DND-41 (cell line): ENCODE results near the gene ABCG5.

ENCODE experiments used
- ATAC-seq: fragments of 200-7000 bp; cut with Tn5 transposase; 3 replicates; pipeline ENCODE4 v1.9.1; 2021; ENCODE audit warnings: low read depth; ENCODE audit not compliant: insufficient read depth
- DNase-seq: peaks from one replicate; pipeline ENCODE4 v3.0.0-alpha.2; 2020
- H2AFZ ChIP-seq: 2 replicates; pipeline ENCODE4 v1.6.0; 2012; ENCODE audit warnings: low read depth, low read length
- H3K27ac ChIP-seq: 2 replicates; pipeline ENCODE4 v1.5.1; 2012; ENCODE audit warnings: low read length, inconsistent platforms
- H3K27me3 ChIP-seq: fragments of 200-600 bp; sonication (generic); 2 replicates; pipeline ENCODE4 v1.6.0; 2012; ENCODE audit warnings: low read length, mild to moderate bottlenecking, inconsistent platforms; ENCODE audit not compliant: insufficient read depth, poor library complexity
- H3K36me3 ChIP-seq: 2 replicates; pipeline ENCODE4 v1.5.1; 2012; ENCODE audit warnings: low read length, inconsistent platforms; ENCODE audit not compliant: insufficient read depth
- H3K4me1 ChIP-seq: 2 replicates; pipeline ENCODE4 v1.5.1; 2012; ENCODE audit warnings: mild to moderate bottlenecking, low read length; ENCODE audit not compliant: insufficient read depth
- H3K4me2 ChIP-seq: 2 replicates; pipeline ENCODE4 v1.6.0; 2012; ENCODE audit warnings: mild to moderate bottlenecking, moderate library complexity, low read length, inconsistent platforms; ENCODE audit not compliant: insufficient read depth
- H3K4me3 ChIP-seq, 2 experiments: fragments of 200-600 bp in 1 of 2; shearing (Covaris generic) in 1 of 2; 2 replicates each; pipeline ENCODE4 v1.5.1; 2012 to 2016; ENCODE audit warnings: inconsistent platforms in 2 of 2, low read length in 2 of 2, mild to moderate bottlenecking in 2 of 2, low read depth in 1 of 2, moderate library complexity in 1 of 2
- H3K79me2 ChIP-seq: 2 replicates; pipeline ENCODE4 v1.6.0; 2012; ENCODE audit warnings: low read length, inconsistent platforms; ENCODE audit not compliant: insufficient read depth
- H3K9ac ChIP-seq: 2 replicates; pipeline ENCODE4 v1.6.0; 2012; ENCODE audit warnings: low read depth, mild to moderate bottlenecking, inconsistent platforms, low read length, moderate library complexity
- H3K9me3 ChIP-seq: 2 replicates; pipeline ENCODE4 v1.5.1; 2012; ENCODE audit warnings: low read length, moderate library complexity, mild to moderate bottlenecking, inconsistent platforms; ENCODE audit not compliant: insufficient read depth, severe bottlenecking
- H4K20me1 ChIP-seq: 2 replicates; pipeline ENCODE4 v1.6.0; 2012; ENCODE audit warnings: low read length; ENCODE audit not compliant: insufficient read depth
- CTCF ChIP-seq: IDR thresholded peaks from 2 replicates; pipeline ENCODE4 v1.5.1; 2012; ENCODE audit warnings: borderline replicate concordance, low read length, moderate library complexity, mild to moderate bottlenecking; ENCODE audit not compliant: poor library complexity, severe bottlenecking; ENCODE audit errors: extremely low read depth
- EZH2 ChIP-seq: IDR thresholded peaks from 3 replicates; pipeline ENCODE4 v1.6.1; 2012; ENCODE audit warnings: borderline replicate concordance, low read depth, mild to moderate bottlenecking, moderate library complexity, low read length, inconsistent platforms; ENCODE audit not compliant: severe bottlenecking

ABCG5 gene

GRCh38 chr2:43853141-43854081 lies 14.8 kb upstream of the ABCG5 start:
- peaks cover 4% of the 10 kb centered on the region for H3K27me3 ChIP-seq

GRCh38 chr2:43852196-43852730 lies 13.6 kb upstream of the ABCG5 start:
- Histone ChIP-seq H4K20me1 (no peaks in the 10 kb centered on the region), H3K4me2 (no peak overlapping the region), H3K4me1 (no peaks in the 10 kb centered on the region), H3K27me3 (peaks cover 4% of the 10 kb centered on the region), H3K36me3 (no peaks in the 10 kb centered on the region), H3K27ac (no peak overlapping the region), H3K9me3 (no peaks in the 10 kb centered on the region), H3K79me2 (no peaks in the 10 kb centered on the region), H3K9ac (no peak overlapping the region), H2AFZ (no peak overlapping the region), H3K4me3 (no peak overlapping the region)
- no peak for ATAC-seq
- TF ChIP-seq EZH2 (no peak), CTCF (no peak)
- no peak for DNase-seq

More at GRCh38 chr2:43853141-43854081, 14.8 kb upstream of the ABCG5 start:
- Histone ChIP-seq H4K20me1 (no peaks in the 10 kb centered on the region), H3K9ac (no peak overlapping the region), H3K4me1 (no peaks in the 10 kb centered on the region), H3K9me3 (no peaks in the 10 kb centered on the region), H3K27ac (no peak overlapping the region), H3K79me2 (no peaks in the 10 kb centered on the region), H3K4me2 (no peak overlapping the region), H2AFZ (no peak overlapping the region), H3K36me3 (no peaks in the 10 kb centered on the region), H3K4me3 (no peak overlapping the region)
- DNase-seq, result no peak
- TF ChIP-seq CTCF (no peak), EZH2 (no peak)
- ATAC-seq, result no peak

DNA sequence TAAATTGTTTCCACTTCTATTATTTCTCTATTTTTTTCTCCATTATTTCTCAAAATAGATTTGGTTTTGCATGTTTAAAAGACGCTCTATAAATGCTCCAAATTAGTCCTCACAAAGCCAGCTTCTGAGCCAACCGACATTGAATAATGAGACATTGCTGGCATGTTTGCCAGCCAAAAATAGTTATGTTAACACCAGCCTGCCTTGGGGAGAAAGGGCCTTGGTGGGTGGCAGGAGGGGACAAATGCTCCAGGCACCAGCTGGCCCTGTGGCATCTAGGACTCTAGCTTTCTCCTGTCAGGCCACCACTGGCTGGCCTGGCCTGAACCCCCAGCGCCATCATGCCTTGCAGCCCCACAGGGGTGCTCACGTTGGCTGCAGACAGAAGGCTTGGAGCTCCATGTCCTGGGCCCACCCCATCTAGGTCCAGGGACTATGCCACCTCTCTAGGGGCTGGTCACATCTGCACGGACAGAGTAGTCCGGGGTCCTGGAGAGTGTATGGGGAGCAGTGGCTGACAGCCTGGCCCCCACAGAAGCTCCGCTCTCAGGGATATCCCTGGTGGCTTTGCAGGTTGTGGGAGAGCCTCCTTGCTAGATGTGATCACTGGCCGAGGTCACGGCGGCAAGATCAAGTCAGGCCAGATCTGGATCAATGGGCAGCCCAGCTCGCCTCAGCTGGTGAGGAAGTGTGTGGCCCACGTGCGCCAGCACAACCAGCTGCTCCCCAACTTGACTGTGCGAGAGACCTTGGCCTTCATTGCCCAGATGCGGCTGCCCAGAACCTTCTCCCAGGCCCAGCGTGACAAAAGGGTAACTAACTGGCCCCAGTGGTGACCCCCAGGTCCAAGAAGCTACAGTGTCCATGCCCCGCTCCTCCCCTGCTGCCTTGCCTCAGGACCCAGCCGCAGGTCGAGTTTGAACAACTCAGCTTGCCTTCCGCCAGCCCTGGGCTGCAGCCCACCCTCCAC lies 12.7 kb upstream of the ABCG5 start:
- Histone ChIP-seq H3K79me2 (no peaks in the 10 kb centered on the region), H3K9ac (no peak overlapping the region), H2AFZ (no peak overlapping the region), H3K27ac (no peak overlapping the region), H3K36me3 (no peaks in the 10 kb centered on the region), H3K27me3 (peaks cover 6% of the 10 kb centered on the region), H4K20me1 (no peaks in the 10 kb centered on the region), H3K4me1 (no peaks in the 10 kb centered on the region), H3K4me3 (no peak overlapping the region), H3K4me2 (no peak overlapping the region), H3K9me3 (no peaks in the 10 kb centered on the region)
- no peak for TF ChIP-seq EZH2
- no peak for TF ChIP-seq CTCF
- ATAC-seq (no peak), DNase-seq (no peak)
